KG1 (cell line): ENCODE results near the gene ANOS1.

Experiments used
- DNase-seq: peaks from one replicate; lab custom pipeline; 2025; lab: John Stamatoyannopoulos, UW

ANOS1 gene

DNA sequence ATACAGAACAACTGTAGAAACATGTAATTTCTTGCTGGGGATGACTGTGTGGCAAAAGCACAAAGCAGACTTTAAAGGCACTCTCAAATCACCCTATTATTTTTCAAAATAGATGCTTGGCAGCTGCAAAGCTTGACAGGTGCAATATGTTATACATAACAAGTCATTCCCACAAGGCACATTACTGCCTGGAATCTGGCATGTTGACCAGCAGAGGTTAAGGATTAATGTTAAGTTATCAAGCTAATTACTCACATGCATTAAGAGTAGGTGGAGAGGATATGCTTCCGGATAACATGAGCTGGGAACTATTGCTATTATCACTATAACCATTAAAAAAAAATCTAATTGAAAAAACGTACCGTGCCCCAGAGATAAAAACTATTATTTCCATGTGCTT is 17.8 kb downstream of the ANOS1 start:
- no peak for DNase-seq

- DNase-seq = no peak
These were observed 20.5 kb downstream of the ANOS1 start for GRCh38 chrX:8711401-8711800.

- DNase-seq = no peak
These were observed 27.8 kb downstream of the ANOS1 start for GRCh38 chrX:8704184-8704583.

DNA sequence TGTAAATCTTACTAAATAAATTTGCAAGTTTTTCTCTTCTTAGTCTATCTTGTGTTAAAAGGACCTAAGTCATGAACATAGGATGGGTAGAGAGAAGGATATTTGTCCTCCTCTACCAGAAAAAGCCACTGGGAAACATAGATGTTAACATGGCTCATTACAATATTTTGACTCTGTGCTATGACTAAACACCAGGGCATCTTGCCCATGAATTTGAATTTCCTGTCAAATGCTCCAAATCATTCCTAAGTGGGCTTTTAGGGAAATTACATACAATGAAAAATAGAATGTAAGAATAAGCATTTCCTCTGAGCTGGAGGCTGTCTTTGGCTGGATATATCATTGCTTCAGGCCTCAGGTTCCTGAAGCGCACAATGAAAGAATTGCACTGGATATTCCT is 39.1 kb downstream of the ANOS1 start:
- DNase-seq = no peak

- no peak for DNase-seq
These were observed 42.5 kb downstream of the ANOS1 start for GRCh38 chrX:8689473-8689872.

DNA sequence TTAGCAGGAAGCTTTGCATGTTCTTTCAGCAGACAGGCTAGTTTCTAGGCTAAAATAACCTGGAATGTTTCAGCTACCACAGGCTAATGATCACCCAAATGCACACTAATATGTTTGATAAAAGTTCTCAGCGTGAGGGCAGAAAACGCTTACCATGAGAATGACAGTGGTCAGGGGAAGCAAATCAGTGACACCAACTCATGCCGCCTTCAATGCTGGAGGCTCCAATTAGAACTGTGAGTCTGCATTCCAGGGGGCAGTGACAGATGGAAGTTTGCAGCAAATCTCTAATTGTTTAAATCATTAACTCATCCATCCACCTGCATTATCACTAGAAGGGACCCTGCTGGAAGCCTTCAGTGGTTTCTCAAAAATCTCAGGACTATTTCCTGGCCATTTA is 43.2 kb downstream of the ANOS1 start:
- no peak for DNase-seq

- DNase-seq = no peak
These were observed 47.6 kb downstream of the ANOS1 start for GRCh38 chrX:8684201-8684965.

DNA sequence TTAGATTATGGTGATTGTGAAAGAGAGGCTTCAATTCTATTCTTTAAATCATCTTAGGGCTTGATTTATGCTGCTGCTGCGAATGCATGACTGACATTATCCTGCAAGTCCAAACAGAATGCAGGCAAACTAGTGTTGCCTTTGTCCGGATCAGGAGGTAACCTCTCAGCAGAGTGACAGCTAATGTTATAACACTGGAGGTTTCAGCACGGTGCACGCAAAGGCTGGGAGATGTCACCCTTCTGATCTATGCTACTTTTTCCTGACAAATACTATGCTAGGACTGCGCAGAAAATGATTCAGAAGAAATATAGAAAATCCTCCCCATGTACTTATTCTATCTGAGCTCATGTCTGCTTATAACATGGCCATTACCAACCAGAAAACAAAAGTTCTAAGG is 48.2 kb downstream of the ANOS1 start:
- no peak for DNase-seq

DNA sequence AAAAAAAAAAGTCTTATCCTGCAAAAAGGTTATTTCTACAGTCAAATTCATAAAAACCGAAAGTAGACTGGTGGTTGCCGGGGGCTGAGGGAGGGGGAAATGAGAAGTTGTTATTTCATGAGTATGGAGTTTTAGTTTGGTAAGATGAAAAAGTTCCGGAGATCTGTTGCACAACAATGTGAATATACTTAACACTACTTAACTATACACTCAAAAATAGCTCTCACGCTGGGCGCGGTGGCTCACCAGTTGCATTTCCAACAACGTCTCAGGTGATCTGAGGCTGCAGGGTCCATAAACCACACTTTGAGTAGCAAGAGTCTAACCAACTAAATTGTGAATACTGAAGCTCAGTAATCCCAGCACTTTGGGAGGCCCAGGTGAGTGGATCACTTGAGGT is 52.4 kb downstream of the ANOS1 start:
- no peak for DNase-seq

- DNase-seq = no peak
These were observed 56.8 kb downstream of the ANOS1 start for GRCh38 chrX:8675006-8675630.

DNA sequence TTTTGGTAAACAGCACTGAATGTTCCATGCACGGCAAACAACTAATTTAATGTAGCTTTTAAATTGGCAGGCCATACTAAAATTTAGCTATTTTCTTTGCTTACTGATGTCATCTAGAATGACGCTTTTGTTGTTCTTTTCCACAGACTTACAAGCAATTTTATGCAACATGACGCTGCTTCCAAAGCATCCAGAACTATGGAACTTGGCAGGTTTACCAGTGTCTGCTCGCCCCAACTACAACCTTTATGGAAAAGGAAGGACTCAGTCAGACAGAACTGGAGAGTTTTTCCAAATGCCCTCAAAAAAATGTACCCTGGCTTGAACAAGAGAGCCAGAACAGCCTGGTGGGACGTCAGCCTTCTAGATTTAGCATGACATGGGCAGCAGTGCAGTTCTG is 58.7 kb downstream of the ANOS1 start:
- no peak for DNase-seq

- no peak for DNase-seq
These were observed 59.8 kb downstream of the ANOS1 start for GRCh38 chrX:8672176-8672575.

DNA sequence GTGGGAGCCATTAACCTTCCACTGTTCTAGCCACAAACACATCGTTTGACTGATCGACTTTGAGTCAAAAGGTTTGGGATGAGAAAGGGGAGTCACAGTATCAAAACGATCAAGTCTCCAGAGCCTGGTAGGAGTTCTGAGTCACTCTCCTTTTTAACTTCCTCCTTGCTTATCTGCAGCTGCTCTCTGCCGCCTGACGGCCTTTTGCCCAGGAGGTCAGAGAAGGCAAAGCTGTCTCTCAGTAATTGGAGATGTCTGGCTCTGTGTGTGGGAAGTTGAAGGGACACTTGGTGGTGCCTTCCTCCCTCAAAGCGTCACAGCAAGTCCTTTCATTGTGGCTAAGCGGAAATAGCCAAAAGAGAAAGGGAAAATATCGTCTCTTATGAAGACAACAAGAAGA is 63.1 kb downstream of the ANOS1 start:
- no peak for DNase-seq

DNA sequence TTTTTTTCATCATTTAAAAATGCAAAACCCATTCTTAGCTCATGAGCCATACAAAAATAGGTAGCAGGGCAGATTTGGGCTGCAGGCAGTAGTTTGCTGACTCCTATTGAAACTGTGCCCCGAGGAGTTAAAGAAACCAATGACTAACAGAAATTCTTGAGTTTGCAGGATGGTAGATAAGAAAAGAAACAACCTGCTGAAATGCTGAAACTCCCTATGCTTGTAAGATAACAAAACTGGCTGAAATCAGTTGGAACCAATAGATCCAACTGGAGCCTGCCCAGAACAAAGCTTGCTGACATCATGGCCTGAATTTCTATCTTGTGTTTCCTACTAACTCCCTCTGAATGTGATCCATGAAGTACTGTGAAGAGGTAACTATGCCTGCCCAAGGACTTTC is 68.6 kb downstream of the ANOS1 start:
- no peak for DNase-seq

GRCh38 chrX:8657883-8658282 is 74.1 kb downstream of the ANOS1 start:
- DNase-seq = no peak

DNA sequence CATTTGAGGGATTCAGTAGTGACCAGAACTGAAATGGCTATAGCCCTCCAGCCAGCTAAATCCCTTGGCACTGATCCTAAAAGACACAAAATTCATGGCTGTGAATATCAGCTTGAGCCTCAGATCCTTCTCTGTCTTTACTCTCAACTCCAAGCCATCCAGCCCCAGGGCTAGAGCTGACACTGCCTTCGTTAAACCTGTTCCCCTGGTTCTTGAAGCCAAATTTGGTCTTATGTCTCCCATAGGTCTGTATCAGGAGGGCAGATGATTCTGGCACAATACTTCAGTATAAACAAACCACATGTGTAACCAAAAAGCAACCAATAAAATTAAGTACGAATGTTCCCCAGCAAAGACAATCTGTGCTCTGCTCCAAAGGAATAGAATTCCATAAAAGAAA is 78.0 kb downstream of the ANOS1 start:
- DNase-seq = no peak

GRCh38 chrX:8649969-8650368 is 82.0 kb downstream of the ANOS1 start:
- no peak for DNase-seq

DNA sequence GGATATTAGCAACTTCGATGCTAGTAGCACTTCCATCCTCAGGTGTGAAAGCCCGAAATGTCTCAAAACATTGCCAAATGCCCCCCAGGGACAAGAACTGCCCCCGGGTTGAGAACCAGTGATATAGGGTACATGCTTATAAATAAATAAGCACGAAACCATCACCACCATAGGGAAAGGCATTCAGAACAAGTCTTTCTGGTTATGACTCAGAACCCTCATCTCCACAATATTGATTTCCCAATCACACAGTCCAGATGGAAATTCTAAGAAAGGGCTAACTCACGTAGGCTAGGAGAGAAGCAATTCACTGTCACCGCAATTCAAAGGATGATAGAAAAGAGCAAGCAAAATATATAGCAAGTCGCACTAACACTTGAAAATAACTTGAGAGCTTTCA is 84.8 kb downstream of the ANOS1 start:
- DNase-seq = no peak

DNA sequence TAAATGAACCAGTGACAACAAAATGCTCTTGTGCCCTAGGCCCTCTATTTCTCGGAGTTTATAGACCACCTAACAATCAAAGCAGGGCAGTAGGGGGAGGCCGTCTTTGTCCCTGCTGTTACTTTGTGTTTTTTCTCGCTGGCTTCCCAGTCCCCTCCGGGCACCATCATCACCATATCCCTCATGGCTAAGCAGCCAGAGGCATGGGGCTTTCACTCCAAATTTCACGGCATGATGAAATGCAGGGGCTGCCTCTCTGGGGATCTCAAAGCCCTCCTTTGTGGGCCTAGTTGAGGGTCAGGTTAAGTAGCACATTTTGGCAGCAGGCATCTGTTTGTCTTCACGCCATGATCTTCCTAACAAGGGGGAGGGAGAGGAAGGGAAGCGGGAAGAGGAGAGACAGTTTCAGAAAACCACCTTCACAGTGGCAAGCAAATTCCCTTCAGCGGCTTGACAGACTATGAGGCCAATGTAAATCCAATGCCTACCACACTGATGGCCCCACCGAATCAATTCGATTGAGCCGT is 91.9 kb downstream of the ANOS1 start:
- no peak for DNase-seq

DNA sequence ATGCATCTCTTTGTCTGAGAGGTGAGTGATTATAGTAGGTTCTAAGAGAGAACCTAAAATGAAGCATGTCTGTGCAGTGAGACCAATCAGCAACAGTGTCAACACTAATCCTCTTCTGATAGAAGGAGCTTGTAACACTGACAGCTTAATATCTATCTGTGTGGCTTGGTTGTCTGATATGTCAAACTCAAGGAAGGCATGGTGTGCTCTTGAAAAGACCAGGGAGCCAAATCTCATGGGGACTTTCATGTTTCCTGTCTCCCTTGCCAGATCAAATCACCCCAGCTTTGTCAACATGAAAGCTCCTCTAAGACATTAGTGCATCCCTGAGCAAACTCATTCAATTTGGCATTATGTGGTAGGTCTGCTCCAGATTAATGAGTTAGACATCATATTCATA is 95.4 kb downstream of the ANOS1 start:
- DNase-seq = no peak

GRCh38 chrX:8635812-8636211 is 96.1 kb downstream of the ANOS1 start:
- no peak for DNase-seq

- no peak for DNase-seq
These were observed 99.0 kb downstream of the ANOS1 start for GRCh38 chrX:8632924-8633323.

DNA sequence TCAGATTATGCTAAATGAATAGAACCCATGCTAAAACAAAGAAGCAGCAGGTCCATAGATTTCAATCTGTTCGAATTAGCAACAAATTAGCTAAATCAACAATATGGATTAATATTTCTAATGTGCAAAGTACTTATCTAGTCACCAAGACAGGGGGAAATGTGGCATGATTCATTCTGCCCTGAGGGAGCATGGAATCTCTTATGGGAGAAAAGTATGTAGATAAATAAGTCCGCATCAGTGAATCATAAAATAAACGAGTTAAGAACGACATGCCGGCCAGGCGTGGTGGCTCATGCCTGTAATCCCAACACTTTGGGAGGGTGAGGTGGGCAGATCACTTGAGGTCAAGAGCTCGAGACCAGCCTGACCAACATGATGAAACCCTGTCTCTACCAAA is 102.1 kb downstream of the ANOS1 start:
- DNase-seq = no peak

- no peak for DNase-seq
These were observed 104.1 kb downstream of the ANOS1 start for GRCh38 chrX:8627796-8628195.
